Right atrium auricular region (tissue), 2 donors: ENCODE measurements around the gene MAPK8. TPM values are rescaled to one million over a fixed set of nuclear protein-coding genes. Genes with fewer than 3 reads are reported as not detected.
A peak's percentile ranks its signal among the peaks of the same experiment; 100 is the strongest.

Source experiments
- DNase-seq: peaks from one replicate; pipeline ENCODE4 v3.0.0-alpha.2; 2019; ENCODE audit warnings: low spot score
- H3K27ac ChIP-seq, 2 donors: fragments of 200-600 bp; sonication (generic); 1 replicate in 1 of 2; 2 replicates in 1 of 2; pipeline ENCODE4 v1.5.1; 2016 to 2019
- H3K27me3 ChIP-seq, 2 donors: fragments of 200-600 bp; sonication (generic); one replicate each; pipeline versions ENCODE4 v1.5.1 to v1.6.0; 2017 to 2019
- H3K36me3 ChIP-seq: fragments of 200-600 bp; sonication (generic); one replicate; pipeline ENCODE4 v1.5.1; 2016
- H3K4me1 ChIP-seq, 2 donors: fragments of 200-600 bp; sonication (generic); one replicate each; pipeline versions ENCODE4 v1.5.1 to v1.6.0; 2017 to 2019
- H3K4me3 ChIP-seq, 2 donors: fragments of 200-600 bp; sonication (generic); 1 replicate in 1 of 2; 2 replicates in 1 of 2; pipeline ENCODE4 v1.5.1; 2017 to 2019; ENCODE audit warnings: mild to moderate bottlenecking in 1 of 2, moderate library complexity in 1 of 2
- H3K9me3 ChIP-seq, 2 donors: fragments of 200-600 bp; sonication (generic); one replicate each; pipeline ENCODE4 v1.5.1; 2019
- CTCF ChIP-seq, 2 donors: fragments of 200-600 bp; sonication (generic); IDR thresholded peaks; one replicate each; pipeline ENCODE4 v1.5.1; 2019; ENCODE audit warnings: antibody characterized with exemption in 2 of 2
- total RNA-seq, 2 donors: library from RNA; depleted of rRNA; stranded (reverse); fragments of >200 nt; gene quantifications; one replicate each; pipeline ENCODE4 v1.1.0, GENCODE V29; 2016

The MAPK8 gene
- 10 to 100 TPM; 22.3 to 26.5 TPM for total RNA-seq

- no peaks in the 10 kb centered on the region for H3K27me3 ChIP-seq
- peak within 1 kb of the TSS; percentile 89 to 93 for H3K4me3 ChIP-seq
- peaks cover 0 to 33% of the 10 kb centered on the region in 2 donors for H3K4me1 ChIP-seq
- TF ChIP-seq CTCF (IDR thresholded peaks at IDR 0.05) = no peak
- H3K9me3 ChIP-seq = no peaks in the 10 kb centered on the region
- H3K36me3 ChIP-seq = no peaks in the 10 kb centered on the region
- peak; percentile 88 for DNase-seq
- peak within 1 kb of the TSS; percentile 97 to 98 for H3K27ac ChIP-seq
Observed at GRCh38 chr10:48306265-48306869, at the start of gene MAPK8. Gene MAPK8 (plus strand): TSS chr10:48306677. CDS start chr10:48401661, 94,984 bp downstream.

- Histone ChIP-seq H3K27me3 (no peaks in the 10 kb centered on the region), H3K4me3 (no peak overlapping the region), H3K27ac (peak overlapping the region; percentile 17 to 64), H3K36me3 (no peaks in the 10 kb centered on the region), H3K4me1 (peaks cover 0 to 2% of the 10 kb centered on the region in 2 donors), H3K9me3 (no peaks in the 10 kb centered on the region)
- TF ChIP-seq CTCF (IDR thresholded peaks at IDR 0.05) = no peak
- DNase-seq = no peak
Observed at GRCh38 chr10:48257407-48257961, 49.0 kb upstream of the MAPK8 start.

- TF ChIP-seq CTCF (IDR thresholded peaks at IDR 0.05) = no peak
- Histone ChIP-seq H3K4me3 (no peak overlapping the region), H3K9me3 (no peaks in the 10 kb centered on the region), H3K27me3 (no peaks in the 10 kb centered on the region), H3K27ac (peak overlapping the region; percentile 17 to 64), H3K4me1 (no peaks in the 10 kb centered on the region), H3K36me3 (no peaks in the 10 kb centered on the region)
- DNase-seq = no peak
Observed at GRCh38 chr10:48258105-48258504, 48.4 kb upstream of the MAPK8 start.

GRCh38 chr10:48266528-48266927 lies 39.9 kb upstream of the MAPK8 start:
- no peak for DNase-seq
- Histone ChIP-seq H3K4me1 (no peaks in the 10 kb centered on the region), H3K27me3 (no peaks in the 10 kb centered on the region), H3K4me3 (no peak overlapping the region), H3K9me3 (no peaks in the 10 kb centered on the region), H3K36me3 (no peaks in the 10 kb centered on the region), H3K27ac (peak overlapping the region in 1 of 2 donors; percentile 33)
- no peak for TF ChIP-seq CTCF (IDR thresholded peaks at IDR 0.05)

- no peaks in the 10 kb centered on the region for H3K27me3 ChIP-seq
- no peaks in the 10 kb centered on the region for H3K4me1 ChIP-seq
- no peak for DNase-seq
- no peak for TF ChIP-seq CTCF (IDR thresholded peaks at IDR 0.05)
- H3K9me3 ChIP-seq = no peaks in the 10 kb centered on the region
- H3K36me3 ChIP-seq = no peaks in the 10 kb centered on the region
- no peak overlapping the region for H3K4me3 ChIP-seq
- H3K27ac ChIP-seq = peak overlapping the region; percentile 29 to 72
Observed at GRCh38 chr10:48271047-48271730, 35.3 kb upstream of the MAPK8 start.
